IMR-90 (cell line): ENCODE measurements around the gene IQCE. TPM values are rescaled to one million over a fixed set of nuclear protein-coding genes. Genes with fewer than 3 reads are reported as not detected.

Experiments
- ATAC-seq: fragments of 200-7000 bp; cut with Tn5 transposase; 2 replicates; pipeline ENCODE4 v1.9.1; 2020; ENCODE audit warnings: low read depth, mild to moderate bottlenecking, moderate library complexity
- BruUV-seq: library from RNA; stranded (reverse); fragments of 400-500 nt; replicated peaks from 2 replicates; lab custom pipeline; 2021; lab: Mats Ljungman, UMichigan
- CTCF ChIA-PET: fragments of 300-600 bp; formaldehyde crosslinking; extraction: SDS; loops from one replicate; lab custom pipeline; 2021; ENCODE audit warnings: antibody characterized with exemption; lab: Yijun Ruan, JAX
- POLR2A ChIA-PET: fragments of 300-600 bp; sonication (Branson Sonifier 250); formaldehyde crosslinking; loops from one replicate; lab custom pipeline; 2022; ENCODE audit warnings: antibody characterized with exemption; ENCODE audit not compliant: unreplicated experiment; lab: Charles Lee
- DNase-seq: peaks from one replicate; pipeline ENCODE4 v3.0.0; 2013
- H2AFZ ChIP-seq: replicated peaks from 2 replicates; pipeline ENCODE3; 2013; ENCODE audit warnings: low read length, mild to moderate bottlenecking; ENCODE audit not compliant: poor library complexity
- H2AK5ac ChIP-seq: 2 replicates; pipeline ENCODE4 v1.6.1; 2013; ENCODE audit warnings: low read depth, low read length, inconsistent platforms
- H2AK9ac ChIP-seq: replicated peaks from 2 replicates; pipeline ENCODE3; 2013; ENCODE audit warnings: mild to moderate bottlenecking, low read depth, low read length, moderate library complexity; ENCODE audit not compliant: poor library complexity
- H2BK120ac ChIP-seq: 2 replicates; pipeline ENCODE4 v1.6.1; 2013; ENCODE audit warnings: low read depth, low read length, inconsistent platforms
- H2BK15ac ChIP-seq: 3 replicates; pipeline ENCODE4 v1.6.1; 2013; ENCODE audit warnings: low read depth, low read length, inconsistent platforms
- H2BK20ac ChIP-seq: 2 replicates; pipeline ENCODE4 v1.6.1; 2013; ENCODE audit warnings: low read depth, mild to moderate bottlenecking, inconsistent platforms, low read length, moderate library complexity
- H2BK5ac ChIP-seq: 2 replicates; pipeline ENCODE4 v1.6.1; 2013; ENCODE audit warnings: mild to moderate bottlenecking, low read depth, low read length, inconsistent platforms; ENCODE audit not compliant: poor library complexity, severe bottlenecking
- H3K14ac ChIP-seq: replicated peaks from 2 replicates; pipeline ENCODE4 v1.6.1; 2013; ENCODE audit warnings: low read depth, low read length, inconsistent platforms
- H3K18ac ChIP-seq: 2 replicates; pipeline ENCODE4 v1.6.1; 2013; ENCODE audit warnings: low read depth, low read length, control low read depth
- H3K23ac ChIP-seq: 2 replicates; pipeline ENCODE4 v1.6.1; 2013; ENCODE audit warnings: low read depth, low read length, inconsistent platforms
- H3K27ac ChIP-seq: 2 replicates; pipeline ENCODE4 v1.5.1; 2013; ENCODE audit warnings: mild to moderate bottlenecking, control low read depth, low read length; ENCODE audit not compliant: insufficient read depth
- H3K27me3 ChIP-seq: 2 replicates; pipeline ENCODE4 v1.6.1; 2013; ENCODE audit warnings: low read length; ENCODE audit not compliant: control insufficient read depth, insufficient read depth
- H3K36me3 ChIP-seq: 2 replicates; pipeline ENCODE4 v1.6.1; 2013; ENCODE audit warnings: low read length, mixed read lengths; ENCODE audit not compliant: control insufficient read depth, insufficient read depth
- H3K4ac ChIP-seq: 2 replicates; pipeline ENCODE4 v1.6.1; 2013; ENCODE audit warnings: low read depth, low read length, inconsistent platforms
- H3K4me1 ChIP-seq: 2 replicates; pipeline ENCODE4 v1.6.1; 2013; ENCODE audit warnings: low read length, mixed read lengths; ENCODE audit not compliant: control insufficient read depth, insufficient read depth
- H3K4me2 ChIP-seq: 2 replicates; pipeline ENCODE4 v1.6.1; 2013; ENCODE audit warnings: low read depth, mild to moderate bottlenecking, control low read depth, low read length, moderate library complexity
- H3K4me3 ChIP-seq: 2 replicates; pipeline ENCODE4 v1.5.1; 2013; ENCODE audit warnings: low read depth, mild to moderate bottlenecking, control low read depth, low read length, moderate library complexity; ENCODE audit not compliant: insufficient read depth
- H3K56ac ChIP-seq: 2 replicates; pipeline ENCODE4 v1.6.1; 2013; ENCODE audit warnings: low read length, inconsistent platforms; ENCODE audit not compliant: insufficient read depth; ENCODE audit errors: extremely low read depth
- H3K79me1 ChIP-seq, 2 experiments: 2 replicates each; pipeline ENCODE4 v1.6.1; 2013; ENCODE audit warnings: low read length in 2 of 2, inconsistent platforms in 1 of 2, low read depth in 1 of 2
- H3K9ac ChIP-seq: 2 replicates; pipeline ENCODE4 v1.6.1; 2013; ENCODE audit warnings: low read depth, low read length, control low read depth
- H3K9me1 ChIP-seq: 2 replicates; pipeline ENCODE4 v1.6.1; 2013; ENCODE audit warnings: low read length, inconsistent platforms; ENCODE audit not compliant: insufficient read depth
- H3K9me3 ChIP-seq: 2 replicates; pipeline ENCODE4 v1.6.1; 2013; ENCODE audit warnings: low read length; ENCODE audit not compliant: control insufficient read depth, insufficient read depth
- H4K20me1 ChIP-seq: 2 replicates; pipeline ENCODE4 v1.6.1; 2013; ENCODE audit warnings: low read length, inconsistent platforms; ENCODE audit not compliant: insufficient read depth
- H4K5ac ChIP-seq: 2 replicates; pipeline ENCODE4 v1.6.1; 2013; ENCODE audit warnings: mild to moderate bottlenecking, low read depth, low read length, control low read depth
- H4K8ac ChIP-seq, 2 experiments: 2 replicates each; pipeline ENCODE4 v1.6.1; 2013; ENCODE audit warnings: low read depth in 2 of 2, low read length in 2 of 2, control low read depth in 1 of 2, inconsistent platforms in 1 of 2
- H4K91ac ChIP-seq: 2 replicates; pipeline ENCODE4 v1.6.1; 2013; ENCODE audit warnings: low read depth, low read length, inconsistent platforms; ENCODE audit not compliant: insufficient read depth
- ELK1 ChIP-seq: fragments of 150-350 bp; IDR thresholded peaks from 2 replicates; pipeline ENCODE4 v1.6.1; 2016; ENCODE audit warnings: low read depth, mild to moderate bottlenecking, low read length, moderate library complexity, borderline replicate concordance
- MAZ ChIP-seq: IDR thresholded peaks from 2 replicates; pipeline ENCODE4 v1.6.1; 2012; ENCODE audit warnings: low read depth, mild to moderate bottlenecking, low read length, improper control_type of control experiment, moderate library complexity, borderline replicate concordance
- MXI1 ChIP-seq: IDR thresholded peaks from 2 replicates; pipeline ENCODE4 v1.6.1; 2012; ENCODE audit warnings: low read depth, mild to moderate bottlenecking, low read length, moderate library complexity, borderline replicate concordance
- POLR2A ChIP-seq: IDR thresholded peaks from 2 replicates; pipeline ENCODE4 v1.6.1; 2012; ENCODE audit warnings: mild to moderate bottlenecking, low read depth, low read length
- SMC3 ChIP-seq: fragments of 150-350 bp; IDR thresholded peaks from 2 replicates; pipeline ENCODE4 v1.6.1; 2016; ENCODE audit warnings: low read depth, mild to moderate bottlenecking, antibody characterized with exemption, low read length, moderate library complexity
- USF2 ChIP-seq: fragments of 150-350 bp; IDR thresholded peaks from 2 replicates; pipeline ENCODE4 v1.6.1; 2017; ENCODE audit warnings: mild to moderate bottlenecking, antibody characterized with exemption, low read length, low read depth
- WGBS, 2 experiments: methylation state at CpG; one replicate each; pipeline versions ENCODE4 v1.1.5 to v1.1.7; 2013; ENCODE audit warnings: missing lambda C conversion rate in 2 of 2; ENCODE audit not compliant: insufficient read length in 1 of 2; ENCODE audit errors: extremely low coverage in 2 of 2; 5-methylcytosine and 5-hydroxymethylcytosine counted together
- dilution Hi-C: fragments of 300-500 bp; cut with HindIII; formaldehyde crosslinking; loops from one replicate; pipeline ENCODE4 v1.14.3; 2018; ENCODE audit warnings: low sequenced_read_pairs; ENCODE audit not compliant: unreplicated experiment
- in situ Hi-C: fragments of 300-500 bp; cut with MboI; formaldehyde crosslinking; loops from 3 replicates; pipeline ENCODE4 v1.14.3; 2019; ENCODE audit warnings: low sequenced_read_pairs, inconsistent platforms, mixed read lengths
- intact Hi-C: fragments of 100-400 bp; cut with micrococcal nuclease; formaldehyde crosslinking; loops from 2 replicates; pipeline ENCODE4 v1.10.0; 2022
- polyA plus RNA-seq, 3 experiments: library from polyadenylated mRNA; depleted of rRNA; stranded (reverse); fragments of >200 nt; gene quantifications; 2 replicates each; pipeline ENCODE4 v1.2.3, GENCODE V29; 2012; ENCODE audit warnings: low replicate concordance in 1 of 3
- total RNA-seq: library from RNA; depleted of rRNA; stranded (reverse); fragments of >200 nt; gene quantifications from 2 replicates; pipeline ENCODE4 v1.2.3, GENCODE V29; 2012

IQCE gene
- total and polyA plus RNA-seq, 2 of the 4 experiments (the other 2 are of a cell fraction) = 5.0 to 6.3 TPM

- Histone ChIP-seq H3K79me1 (no peaks in the 10 kb centered on the region), H3K4me1 (peaks cover 22% of the 10 kb centered on the region), H3K4me3 (no peak overlapping the region), H3K27me3 (no peaks in the 10 kb centered on the region), H4K5ac (no peak overlapping the region), H2AK9ac (peak overlapping the region; percentile 73), H2BK120ac (no peak overlapping the region), H3K36me3 (no peaks in the 10 kb centered on the region), H2BK20ac (no peak overlapping the region), H3K4me2 (no peak overlapping the region), H3K56ac (no peak overlapping the region), H3K9ac (no peak overlapping the region), H2AFZ (peak overlapping the region; percentile 44), H2BK15ac (no peak overlapping the region), H4K91ac (no peak overlapping the region), H3K23ac (no peak overlapping the region), H2AK5ac (0 out of 2 replicates have a peak overlapping the region, but pooled peaks have one; percentile 24), H4K8ac (no peak overlapping the region), H3K9me3 (no peaks in the 10 kb centered on the region), H2BK5ac (no peak overlapping the region), H4K20me1 (peaks cover 5% of the 10 kb centered on the region; the same call in 1 of the 2 replicates), H3K14ac (no peak overlapping the region), H3K27ac (no peak overlapping the region), H3K9me1 (peaks cover 7% of the 10 kb centered on the region; the same call in 1 of the 2 replicates), H3K18ac (no peak overlapping the region), H3K4ac (peak overlapping the region; percentile 3)
- 63% methylated on average over 6 of the region's 19 CpGs; no CpG with 5 or more reads in 1 of the 2 experiments for WGBS, 2 experiments
- intact Hi-C loops = no loop called here
- CTCF ChIA-PET = no interaction called here
- no peak for ATAC-seq
- in situ Hi-C loops = no loop called here
- no peak for DNase-seq
- BruUV-seq = no TSS peak
- POLR2A ChIA-PET = no interaction called here
- dilution Hi-C loops = no loop called here
- TF ChIP-seq POLR2A (no peak), ELK1 (no peak), MXI1 (no peak), MAZ (no peak), USF2 (no peak), SMC3 (no peak)
These were observed 64.3 kb downstream of the IQCE start for GRCh38 chr7:2622869-2623697.
